ENCODE measurements around the gene ABCA2. TPM values are rescaled to one million over a fixed set of nuclear protein-coding genes. Genes with fewer than 3 reads are reported as not detected.
A peak's percentile ranks its signal among the peaks of the same experiment; 100 is the strongest.

The ABCA2 gene
- total and polyA plus RNA-seq, 8 donors: 7.3 to 385 (median 44.2) TPM

GRCh38 chr9:137029058-137029936 is 1.3 kb upstream of the ABCA2 start:
- peak overlapping the region; percentile 57 to 69 (median 64) for H3K4me3 ChIP-seq
- intact Hi-C loops (cut with DNase I; ENCODE audit: low total_unique reads): loop anchor here (10.0 kb wide), 1 partner anchor 74 kb away; the partner anchor contains the start of gene LCN12
- TF ChIP-seq CTCF (IDR thresholded peaks at IDR 0.05) (peak in 6 of 7 experiments; percentile 37 to 94 (median 88)), EP300 (IDR thresholded peaks at IDR 0.05) (no peak), POLR2A (IDR thresholded peaks at IDR 0.05) (no peak), POLR2AphosphoS5 (IDR thresholded peaks at IDR 0.05) (peak in 1 of 3 donors; percentile 15)
- no peaks in the 10 kb centered on the region for H3K9me3 ChIP-seq
- H3K4me1 ChIP-seq: peaks cover 40 to 75% (median 60%) of the 10 kb centered on the region in 4 donors
- H3K27ac ChIP-seq: peak overlapping the region; percentile 54 to 81 (median 64)
- peak; percentile 84 to 85 for DNase-seq
- H3K36me3 ChIP-seq: no peaks in the 10 kb centered on the region
- WGBS, 5 donors: 25 to 38% (median 28%) methylated on average over 18 to 19 of the region's 19 CpGs
- H3K27me3 ChIP-seq: peaks cover 0 to under 1% (median 0%) of the 10 kb centered on the region in 3 donors

- peaks cover 40 to 82% (median 64%) of the 10 kb centered on the region in 4 donors for H3K4me1 ChIP-seq
- intact Hi-C loops (cut with DNase I; ENCODE audit: low total_unique reads): loop anchor here (10.0 kb wide), 1 partner anchor 74 kb away; the partner anchor contains the start of gene LCN12
- no peaks in the 10 kb centered on the region for H3K36me3 ChIP-seq
- H3K27ac ChIP-seq: peak overlapping the region; percentile 54 to 81 (median 64)
- peak overlapping the region; percentile 57 to 69 (median 64) for H3K4me3 ChIP-seq
- TF ChIP-seq EP300 (IDR thresholded peaks at IDR 0.05) (no peak), CTCF (IDR thresholded peaks at IDR 0.05) (peak in 2 of 7 experiments; percentile 6 to 24)
- H3K9me3 ChIP-seq: no peaks in the 10 kb centered on the region
- DNase-seq: peak; percentile 78 to 89
- 0 to 7% (median 1%) methylated on average over 5 to 97 of the region's 98 CpGs for WGBS, 5 donors
- H3K27me3 ChIP-seq: no peaks in the 10 kb centered on the region
Observed at GRCh38 chr9:137028263-137029057, 423 bp upstream of the ABCA2 start.

DNA sequence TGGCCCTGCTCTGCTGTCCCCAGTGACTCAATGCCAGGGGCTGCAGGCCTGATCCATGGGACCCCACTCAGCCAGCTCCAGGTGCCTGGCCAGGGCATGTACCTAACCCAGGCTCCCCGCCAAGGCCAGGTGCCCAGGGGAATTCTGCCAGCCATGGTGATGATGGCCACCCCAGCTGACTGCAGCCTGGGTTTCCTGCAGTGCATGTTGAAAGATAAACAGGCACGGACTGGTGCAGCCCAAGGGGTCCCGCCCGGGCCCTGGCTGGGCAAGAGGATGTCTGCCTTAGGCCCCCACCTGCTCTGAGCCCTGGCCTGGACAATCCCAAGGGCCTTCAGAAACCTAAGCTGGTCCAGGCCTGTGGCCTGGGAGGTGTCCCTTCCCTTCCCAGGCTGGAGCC is 1.2 kb downstream of the ABCA2 start:
- Histone ChIP-seq H3K27me3 (no peaks in the 10 kb centered on the region), H3K27ac (peak overlapping the region; percentile 59 to 74 (median 64)), H3K4me3 (peak overlapping the region; percentile 48 to 68 (median 52)), H3K9me3 (no peaks in the 10 kb centered on the region), H3K4me1 (peaks cover 40 to 90% (median 67%) of the 10 kb centered on the region in 4 donors), H3K36me3 (no peaks in the 10 kb centered on the region)
- 22 to 46% (median 29%) methylated on average over 1 to 4 of the region's 4 CpGs for WGBS, 5 donors
- peak in 1 of 2 donors; percentile 87 for DNase-seq
- intact Hi-C loops (cut with DNase I; ENCODE audit: low total_unique reads): loop anchor here (10.0 kb wide), 1 partner anchor 72 kb away; the partner anchor contains the start of gene LCN12
- no peak for TF ChIP-seq EP300 (IDR thresholded peaks at IDR 0.05)
- TF ChIP-seq POLR2AphosphoS5 (IDR thresholded peaks at IDR 0.05): no peak
- no peak for TF ChIP-seq CTCF (IDR thresholded peaks at IDR 0.05)
- no peak for TF ChIP-seq POLR2A (IDR thresholded peaks at IDR 0.05)

GRCh38 chr9:137026384-137026783 is 1.7 kb downstream of the ABCA2 start:
- Histone ChIP-seq H3K4me1 (peaks cover 40 to 85% (median 63%) of the 10 kb centered on the region in 4 donors), H3K9me3 (no peaks in the 10 kb centered on the region), H3K27me3 (no peaks in the 10 kb centered on the region), H3K36me3 (peaks cover 0 to 1% (median 0%) of the 10 kb centered on the region in 4 donors), H3K27ac (peak overlapping the region; percentile 59 to 74 (median 64)), H3K4me3 (peak overlapping the region in 3 of 4 donors; percentile 52 to 68 (median 53))
- TF ChIP-seq POLR2A (IDR thresholded peaks at IDR 0.05): no peak
- DNase-seq: no peak
- intact Hi-C loops (cut with DNase I; ENCODE audit: low total_unique reads): loop anchor here (10.0 kb wide), 1 partner anchor 72 kb away; the partner anchor contains the start of gene LCN12
- WGBS, 5 donors: 63 to 83% (median 81%) methylated on average over 2 of the region's 2 CpGs

Data from stomach (tissue), 9 donors.